ENCODE measurements around the gene C6orf15. TPM values are rescaled to one million over a fixed set of nuclear protein-coding genes. Genes with fewer than 3 reads are reported as not detected.
A peak's percentile ranks its signal among the peaks of the same experiment; 100 is the strongest.

C6orf15 gene
- total RNA-seq, 2 donors from 2014 or later = not detected

GRCh38 chr6:31098449-31098938 lies 13.9 kb downstream of the C6orf15 start:
- Mint-ChIP-seq H3K36me3 (ENCODE audit: low read depth) (no peaks in the 10 kb centered on the region), H3K4me3 (no peak overlapping the region), H3K4me1 (peaks cover 23% of the 10 kb centered on the region), H3K27ac (no peak overlapping the region), H3K27me3 (no peaks in the 10 kb centered on the region), H3K9me3 (no peaks in the 10 kb centered on the region)
- no peak for ATAC-seq (replicated peaks)

GRCh38 chr6:31096656-31097055 lies 15.7 kb downstream of the C6orf15 start:
- Mint-ChIP-seq H3K36me3 (ENCODE audit: low read depth) (no peaks in the 10 kb centered on the region), H3K27ac (no peak overlapping the region), H3K27me3 (no peaks in the 10 kb centered on the region), H3K4me3 (no peak overlapping the region), H3K9me3 (no peaks in the 10 kb centered on the region), H3K4me1 (peaks cover 28% of the 10 kb centered on the region)
- ATAC-seq (replicated peaks) = no peak

GRCh38 chr6:31096215-31096614 lies 16.2 kb downstream of the C6orf15 start:
- H3K27me3 Mint-ChIP-seq = no peaks in the 10 kb centered on the region
- H3K4me1 Mint-ChIP-seq = peaks cover 28% of the 10 kb centered on the region
- no peak overlapping the region for H3K27ac Mint-ChIP-seq

GRCh38 chr6:31094389-31094881 lies 17.9 kb downstream of the C6orf15 start:
- Mint-ChIP-seq H3K4me3 (peak overlapping the region; percentile 61), H3K27ac (peak overlapping the region; percentile 84), H3K27me3 (no peaks in the 10 kb centered on the region), H3K36me3 (ENCODE audit: low read depth) (no peaks in the 10 kb centered on the region), H3K4me1 (peaks cover 28% of the 10 kb centered on the region), H3K9me3 (no peaks in the 10 kb centered on the region)
- ATAC-seq (replicated peaks) = peak; percentile 62

More at GRCh38 chr6:31096215-31096614, 16.2 kb downstream of the C6orf15 start:
- Mint-ChIP-seq H3K9me3 (no peaks in the 10 kb centered on the region), H3K4me3 (no peak overlapping the region), H3K36me3 (ENCODE audit: low read depth) (no peaks in the 10 kb centered on the region)
- no peak for ATAC-seq (replicated peaks)

GRCh38 chr6:31092769-31093505 lies 19.4 kb downstream of the C6orf15 start:
- Mint-ChIP-seq H3K4me3 (no peak overlapping the region), H3K36me3 (ENCODE audit: low read depth) (no peaks in the 10 kb centered on the region), H3K9me3 (no peaks in the 10 kb centered on the region), H3K4me1 (peaks cover 28% of the 10 kb centered on the region), H3K27me3 (no peaks in the 10 kb centered on the region), H3K27ac (no peak overlapping the region)
- ATAC-seq (replicated peaks) = no peak

- H3K4me1 Mint-ChIP-seq = peaks cover 26% of the 10 kb centered on the region
- no peak overlapping the region for H3K27ac Mint-ChIP-seq
- ATAC-seq (replicated peaks) = no peak
- H3K27me3 Mint-ChIP-seq = no peaks in the 10 kb centered on the region
- H3K4me3 Mint-ChIP-seq = no peak overlapping the region
- H3K36me3 Mint-ChIP-seq (ENCODE audit: low read depth) = no peaks in the 10 kb centered on the region
- H3K9me3 Mint-ChIP-seq = no peaks in the 10 kb centered on the region
Observed at GRCh38 chr6:31092238-31092637, 20.1 kb downstream of the C6orf15 start.

- H3K27me3 Mint-ChIP-seq = no peaks in the 10 kb centered on the region
- no peaks in the 10 kb centered on the region for H3K36me3 Mint-ChIP-seq (ENCODE audit: low read depth)
- no peak for ATAC-seq (replicated peaks)
- no peaks in the 10 kb centered on the region for H3K9me3 Mint-ChIP-seq
- H3K27ac Mint-ChIP-seq = no peak overlapping the region
- no peak overlapping the region for H3K4me3 Mint-ChIP-seq
- H3K4me1 Mint-ChIP-seq = peaks cover 30% of the 10 kb centered on the region
Observed at GRCh38 chr6:31091680-31092079, 20.7 kb downstream of the C6orf15 start.

- H3K4me3 Mint-ChIP-seq = no peak overlapping the region
- no peaks in the 10 kb centered on the region for H3K36me3 Mint-ChIP-seq (ENCODE audit: low read depth)
- ATAC-seq (replicated peaks) = no peak
- H3K27ac Mint-ChIP-seq = no peak overlapping the region
- H3K4me1 Mint-ChIP-seq = peaks cover 27% of the 10 kb centered on the region
- H3K27me3 Mint-ChIP-seq = no peaks in the 10 kb centered on the region
- H3K9me3 Mint-ChIP-seq = no peaks in the 10 kb centered on the region
Observed at GRCh38 chr6:31090973-31091364, 21.4 kb downstream of the C6orf15 start.

GRCh38 chr6:31090275-31090972 lies 22.0 kb downstream of the C6orf15 start:
- Mint-ChIP-seq H3K27ac (no peak overlapping the region), H3K9me3 (no peaks in the 10 kb centered on the region), H3K27me3 (no peaks in the 10 kb centered on the region), H3K36me3 (ENCODE audit: low read depth) (no peaks in the 10 kb centered on the region), H3K4me1 (peaks cover 26% of the 10 kb centered on the region), H3K4me3 (no peak overlapping the region)
- no peak for ATAC-seq (replicated peaks)

GRCh38 chr6:31087494-31088089 lies 24.8 kb downstream of the C6orf15 start:
- Mint-ChIP-seq H3K4me3 (no peak overlapping the region), H3K9me3 (no peaks in the 10 kb centered on the region), H3K4me1 (peaks cover 13% of the 10 kb centered on the region), H3K27me3 (no peaks in the 10 kb centered on the region), H3K36me3 (ENCODE audit: low read depth) (no peaks in the 10 kb centered on the region), H3K27ac (peak overlapping the region; percentile 55)
- ATAC-seq (replicated peaks) = peak; percentile 99

GRCh38 chr6:31086788-31087440 lies 25.5 kb downstream of the C6orf15 start:
- H3K36me3 Mint-ChIP-seq (ENCODE audit: low read depth) = no peaks in the 10 kb centered on the region
- H3K9me3 Mint-ChIP-seq = no peaks in the 10 kb centered on the region
- H3K4me3 Mint-ChIP-seq = no peak overlapping the region
- no peak overlapping the region for H3K27ac Mint-ChIP-seq
- peak; percentile 16 for ATAC-seq (replicated peaks)
- H3K27me3 Mint-ChIP-seq = no peaks in the 10 kb centered on the region
- peaks cover 8% of the 10 kb centered on the region for H3K4me1 Mint-ChIP-seq

- Mint-ChIP-seq H3K27me3 (no peaks in the 10 kb centered on the region), H3K9me3 (no peaks in the 10 kb centered on the region), H3K4me1 (peaks cover 8% of the 10 kb centered on the region), H3K27ac (no peak overlapping the region), H3K4me3 (no peak overlapping the region), H3K36me3 (ENCODE audit: low read depth) (no peaks in the 10 kb centered on the region)
- peak; percentile 41 for ATAC-seq (replicated peaks)
Observed at GRCh38 chr6:31083742-31084354, 28.5 kb downstream of the C6orf15 start.

GRCh38 chr6:31081872-31082271 lies 30.5 kb downstream of the C6orf15 start:
- H3K9me3 Mint-ChIP-seq = no peaks in the 10 kb centered on the region
- no peaks in the 10 kb centered on the region for H3K27me3 Mint-ChIP-seq
- no peak for ATAC-seq (replicated peaks)
- H3K27ac Mint-ChIP-seq = no peak overlapping the region
- no peaks in the 10 kb centered on the region for H3K36me3 Mint-ChIP-seq (ENCODE audit: low read depth)
- H3K4me1 Mint-ChIP-seq = peaks cover 2% of the 10 kb centered on the region
- H3K4me3 Mint-ChIP-seq = no peak overlapping the region
